Neural progenitor cell (in vitro differentiated cells): ENCODE measurements around the gene FBXL17.

Source experiments
- CTCF ChIP-seq: fragments of 200-600 bp; sonication (generic); IDR thresholded peaks from 2 replicates; pipeline ENCODE4 v1.5.1; 2017; ENCODE audit warnings: antibody characterized with exemption, mild to moderate bottlenecking
- EZH2 ChIP-seq: fragments of 200-600 bp; sonication (generic); IDR thresholded peaks from 2 replicates; pipeline ENCODE4 v1.6.1; 2017; ENCODE audit warnings: antibody characterized with exemption, mild to moderate bottlenecking, moderate library complexity
- EZH2phosphoT487 ChIP-seq: fragments of 200-600 bp; sonication (generic); IDR thresholded peaks from 2 replicates; pipeline ENCODE4 v1.6.1; 2017; ENCODE audit warnings: antibody characterized with exemption

DNA sequence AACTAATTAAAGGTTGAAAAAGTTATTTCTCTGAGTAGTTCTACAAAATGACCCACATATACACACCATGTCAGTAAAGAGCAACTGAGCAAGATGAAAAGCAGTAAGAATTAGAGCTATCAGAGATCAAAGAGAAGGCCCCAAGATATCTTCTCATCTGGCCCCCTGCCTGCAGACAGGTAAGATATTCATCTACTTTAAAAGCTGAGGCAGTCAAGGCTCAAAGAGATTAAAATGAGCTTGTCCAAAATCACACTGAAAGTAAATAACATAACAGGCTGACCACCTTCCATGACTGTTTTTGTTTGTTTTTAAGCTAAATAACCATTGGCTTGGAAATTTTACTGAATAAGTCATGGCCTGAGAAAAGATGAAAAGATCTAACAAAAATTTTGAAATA is 266.2 kb downstream of the FBXL17 start:
- TF ChIP-seq CTCF (no peak), EZH2 (no peak), EZH2phosphoT487 (no peak)
